PC-3 (cell line): ENCODE measurements around the gene BPI. TPM values are rescaled to one million over a fixed set of nuclear protein-coding genes. Genes with fewer than 3 reads are reported as not detected.

Experiments
- ATAC-seq: fragments of 200-7000 bp; cut with Tn5 transposase; 2 replicates; pipeline ENCODE4 v1.9.1; 2020; ENCODE audit warnings: mild to moderate bottlenecking, moderate library complexity
- BruUV-seq: library from RNA; stranded (reverse); fragments of 400-500 nt; replicated peaks from 2 replicates; lab custom pipeline; 2021; lab: Mats Ljungman, UMichigan
- CTCF ChIA-PET: fragments of 300-600 bp; sonication (Branson Sonifier 250); formaldehyde crosslinking; loops from one replicate; lab custom pipeline; 2022; ENCODE audit warnings: antibody characterized with exemption; lab: Charles Lee
- POLR2A ChIA-PET: fragments of 300-600 bp; sonication (Branson Sonifier 250); formaldehyde crosslinking; loops from one replicate; lab custom pipeline; 2022; ENCODE audit warnings: antibody characterized with exemption; ENCODE audit not compliant: unreplicated experiment; lab: Charles Lee
- DNase-seq: peaks from one replicate; pipeline ENCODE4 v3.0.0-alpha.2; 2015
- H2AFZ ChIP-seq: fragments of 300-600 bp; sonication (generic); 2 replicates; pipeline ENCODE4 v1.6.0; 2016; ENCODE audit warnings: antibody characterized with exemption, low read length
- H3F3A ChIP-seq: fragments of 300-600 bp; sonication (generic); one replicate; pipeline ENCODE4 v1.6.0; 2017; ENCODE audit warnings: antibody characterized with exemption, low read length, control low read depth, mild to moderate bottlenecking; ENCODE audit not compliant: unreplicated experiment
- H3K27ac ChIP-seq: fragments of 300-600 bp; sonication (generic); 2 replicates; pipeline ENCODE4 v1.5.1; 2016; ENCODE audit warnings: mild to moderate bottlenecking, low read length
- H3K27me3 ChIP-seq: fragments of 300-600 bp; sonication (generic); 2 replicates; pipeline ENCODE4 v1.6.1; 2016; ENCODE audit warnings: low read length, mixed read lengths
- H3K36me3 ChIP-seq: fragments of 300-600 bp; sonication (generic); 2 replicates; pipeline ENCODE4 v1.6.1; 2016; ENCODE audit warnings: low read depth, mixed run types, low read length, mixed read lengths
- H3K4me1 ChIP-seq: fragments of 300-600 bp; sonication (generic); 2 replicates; pipeline ENCODE4 v1.5.1; 2016; ENCODE audit warnings: low read length; ENCODE audit not compliant: insufficient read depth
- H3K4me2 ChIP-seq: fragments of 300-600 bp; sonication (generic); 2 replicates; pipeline ENCODE4 v1.6.0; 2016; ENCODE audit warnings: low read length
- H3K4me3 ChIP-seq: fragments of 300-600 bp; sonication (generic); 2 replicates; pipeline ENCODE4 v1.5.1; 2016; ENCODE audit warnings: mild to moderate bottlenecking, low read length, mixed read lengths
- H3K79me2 ChIP-seq: fragments of 300-600 bp; sonication (generic); 2 replicates; pipeline ENCODE4 v1.6.1; 2017; ENCODE audit warnings: low read length, mixed read lengths
- H3K9ac ChIP-seq: fragments of 300-600 bp; sonication (generic); 2 replicates; pipeline ENCODE4 v1.6.0; 2016; ENCODE audit warnings: mild to moderate bottlenecking, low read length
- H3K9me2 ChIP-seq: fragments of 300-600 bp; sonication (generic); replicated peaks from 2 replicates; pipeline ENCODE4 v1.6.1; 2016; ENCODE audit warnings: mixed run types, low read length, mixed read lengths
- H3K9me3 ChIP-seq: fragments of 300-600 bp; sonication (generic); 2 replicates; pipeline ENCODE4 v1.6.1; 2016; ENCODE audit warnings: low read length, mixed read lengths
- H4K20me1 ChIP-seq: fragments of 300-600 bp; sonication (generic); 2 replicates; pipeline ENCODE4 v1.6.1; 2016; ENCODE audit warnings: low read length, mixed read lengths
- EZH2 ChIP-seq: fragments of 300-600 bp; sonication (generic); IDR thresholded peaks from one replicate; pipeline ENCODE4 v1.6.1; 2017; ENCODE audit warnings: antibody characterized with exemption, mild to moderate bottlenecking, low read length; ENCODE audit not compliant: unreplicated experiment
- EZH2phosphoT487 ChIP-seq: fragments of 300-600 bp; sonication (generic); IDR thresholded peaks from 2 replicates; pipeline ENCODE4 v1.6.1; 2018; ENCODE audit warnings: mild to moderate bottlenecking, antibody characterized with exemption, low read length, borderline replicate concordance
- intact Hi-C: fragments of 100-400 bp; cut with micrococcal nuclease; formaldehyde crosslinking; loops from 2 replicates; pipeline ENCODE4 v1.9.0; 2023
- total RNA-seq: library from RNA; depleted of rRNA; stranded (reverse); fragments of >200 nt; gene quantifications from 2 replicates; pipeline ENCODE4 v1.2.3, GENCODE V29; 2014
- TF ChIP-seq, protein P1 (sequence below): fragments of 300-600 bp; sonication (generic); conservative IDR thresholded peaks from 2 replicates; pipeline ENCODE4 v1.5.1; 2017; ENCODE audit warnings: antibody characterized with exemption, low read depth, mild to moderate bottlenecking, low read length

Gene BPI
- total RNA-seq, 1 experiment from 2014 or later = not detected

DNA sequence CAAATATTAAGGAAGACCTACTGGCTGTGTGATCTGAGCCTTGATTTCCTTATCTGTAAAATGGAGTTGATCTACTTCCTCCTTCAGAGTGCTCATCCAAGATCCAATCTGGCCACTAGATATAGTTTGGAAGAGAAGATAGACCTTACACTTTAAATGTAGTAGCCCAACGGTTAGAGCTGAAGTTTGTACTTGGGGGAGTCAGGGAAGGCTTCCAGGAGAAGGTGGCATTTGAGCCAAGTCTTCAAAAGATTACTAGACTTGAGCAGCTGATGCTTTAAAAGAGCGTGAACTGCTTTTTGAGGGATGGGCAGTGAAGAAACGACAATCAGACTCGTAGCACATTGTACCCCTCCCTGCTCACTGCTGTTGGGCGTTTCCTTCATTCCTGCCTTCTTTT, 45.9 kb downstream of the BPI start:
- no peaks in the 10 kb centered on the region for H3K36me3 ChIP-seq
- no peak overlapping the region for H2AFZ ChIP-seq
- ATAC-seq (no peak), DNase-seq (no peak)
- no peaks in the 10 kb centered on the region for H3K27me3 ChIP-seq
- H3K4me1 ChIP-seq = no peaks in the 10 kb centered on the region
- H3K27ac ChIP-seq = no peak overlapping the region
- BruUV-seq = no TSS peak
- ChIA-PET CTCF (no interaction called here), POLR2A (no interaction called here)
- no peak overlapping the region for H3K9ac ChIP-seq
- TF ChIP-seq, protein P1, sequence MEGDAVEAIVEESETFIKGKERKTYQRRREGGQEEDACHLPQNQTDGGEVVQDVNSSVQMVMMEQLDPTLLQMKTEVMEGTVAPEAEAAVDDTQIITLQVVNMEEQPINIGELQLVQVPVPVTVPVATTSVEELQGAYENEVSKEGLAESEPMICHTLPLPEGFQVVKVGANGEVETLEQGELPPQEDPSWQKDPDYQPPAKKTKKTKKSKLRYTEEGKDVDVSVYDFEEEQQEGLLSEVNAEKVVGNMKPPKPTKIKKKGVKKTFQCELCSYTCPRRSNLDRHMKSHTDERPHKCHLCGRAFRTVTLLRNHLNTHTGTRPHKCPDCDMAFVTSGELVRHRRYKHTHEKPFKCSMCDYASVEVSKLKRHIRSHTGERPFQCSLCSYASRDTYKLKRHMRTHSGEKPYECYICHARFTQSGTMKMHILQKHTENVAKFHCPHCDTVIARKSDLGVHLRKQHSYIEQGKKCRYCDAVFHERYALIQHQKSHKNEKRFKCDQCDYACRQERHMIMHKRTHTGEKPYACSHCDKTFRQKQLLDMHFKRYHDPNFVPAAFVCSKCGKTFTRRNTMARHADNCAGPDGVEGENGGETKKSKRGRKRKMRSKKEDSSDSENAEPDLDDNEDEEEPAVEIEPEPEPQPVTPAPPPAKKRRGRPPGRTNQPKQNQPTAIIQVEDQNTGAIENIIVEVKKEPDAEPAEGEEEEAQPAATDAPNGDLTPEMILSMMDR = no peak
- TF ChIP-seq EZH2 (no peak), EZH2phosphoT487 (no peak)
- intact Hi-C loops = no loop called here
- H3K9me2 ChIP-seq = no peaks in the 10 kb centered on the region
- H3F3A ChIP-seq = no peaks in the 10 kb centered on the region
- no peaks in the 10 kb centered on the region for H4K20me1 ChIP-seq
- no peak overlapping the region for H3K4me2 ChIP-seq
- no peaks in the 10 kb centered on the region for H3K9me3 ChIP-seq
- H3K79me2 ChIP-seq = no peaks in the 10 kb centered on the region
- no peak overlapping the region for H3K4me3 ChIP-seq

DNA sequence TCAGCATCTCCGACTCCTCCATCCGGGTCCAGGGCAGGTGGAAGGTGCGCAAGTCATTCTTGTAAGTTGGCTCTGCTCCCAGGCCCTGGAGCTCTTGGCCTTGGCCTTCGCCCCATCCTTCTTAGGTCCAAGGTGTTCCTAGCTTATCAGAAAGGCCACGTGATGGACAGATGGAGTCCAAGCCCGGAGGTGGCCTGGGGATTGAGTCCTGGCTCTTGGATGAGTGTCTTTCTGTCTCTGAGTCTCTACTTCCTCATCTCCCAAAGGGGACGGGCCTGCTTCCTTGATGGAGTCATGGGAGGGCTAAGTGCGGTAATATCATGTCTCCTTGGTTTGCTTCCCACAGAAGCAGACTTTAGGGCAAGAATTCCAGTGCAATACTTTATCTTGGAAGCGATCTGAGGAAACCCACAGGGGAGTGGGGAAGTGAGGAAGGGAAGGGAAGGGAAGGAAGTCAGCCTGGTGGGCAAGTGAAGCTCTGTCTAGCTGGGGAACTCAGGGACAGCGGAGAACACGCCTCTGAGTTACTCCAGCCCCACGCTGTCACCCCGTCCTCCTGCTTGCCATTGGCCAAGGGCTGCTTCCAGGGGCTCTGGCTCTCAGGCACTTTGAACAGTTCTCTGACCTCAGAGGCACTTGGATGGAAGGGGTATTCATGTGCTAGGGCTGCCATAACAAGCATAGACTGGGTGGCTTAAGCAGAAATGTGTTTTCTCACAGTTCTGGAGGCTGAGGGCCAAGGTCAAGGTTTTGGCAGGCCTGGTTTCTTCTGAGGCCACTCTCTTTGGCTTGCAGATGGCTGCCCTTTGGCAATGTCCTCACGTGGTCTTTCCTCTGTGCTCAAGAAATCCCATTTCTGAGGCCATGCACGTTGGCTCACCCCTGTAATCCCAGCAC, 47.2 kb downstream of the BPI start:
- Histone ChIP-seq H3K9ac (no peak overlapping the region), H3K36me3 (no peaks in the 10 kb centered on the region), H4K20me1 (no peaks in the 10 kb centered on the region), H3K4me3 (no peak overlapping the region), H3K4me2 (no peak overlapping the region), H2AFZ (no peak overlapping the region), H3K9me2 (no peaks in the 10 kb centered on the region), H3F3A (no peaks in the 10 kb centered on the region), H3K9me3 (no peaks in the 10 kb centered on the region), H3K4me1 (no peaks in the 10 kb centered on the region), H3K79me2 (no peaks in the 10 kb centered on the region), H3K27ac (no peak overlapping the region), H3K27me3 (no peaks in the 10 kb centered on the region)
- ATAC-seq = no peak
- ChIA-PET CTCF (no interaction called here), POLR2A (no interaction called here)
- no TSS peak for BruUV-seq
- no peak for DNase-seq
- TF ChIP-seq EZH2 = no peak
- TF ChIP-seq, protein P1 = no peak
- intact Hi-C loops = no loop called here

DNA sequence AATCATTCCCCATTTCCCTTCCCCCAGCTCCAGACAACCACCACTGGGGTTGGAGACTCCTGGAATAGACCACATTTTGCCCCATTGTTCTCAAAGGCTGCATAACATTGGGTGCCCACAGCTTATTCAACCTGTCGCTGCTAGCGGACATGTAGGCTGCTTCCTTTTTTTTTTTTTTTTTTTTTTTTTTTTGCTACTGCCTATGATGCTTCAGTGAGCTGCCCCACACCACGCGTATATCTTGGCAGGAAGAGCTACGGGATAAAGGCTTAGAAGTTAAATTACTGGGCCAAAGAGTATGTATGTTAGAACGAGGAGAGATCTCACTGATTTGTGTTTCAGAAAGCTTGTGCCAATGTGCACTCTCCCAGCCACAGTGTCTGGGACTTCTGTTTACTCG, 49.4 kb downstream of the BPI start:
- intact Hi-C loops = no loop called here
- BruUV-seq = no TSS peak

More for the DNA sequence above, 49.4 kb downstream of the BPI start:
- no peaks in the 10 kb centered on the region for H3K79me2 ChIP-seq
- TF ChIP-seq EZH2 (no peak), EZH2phosphoT487 (no peak)
- TF ChIP-seq, protein P1 = no peak
- no peak overlapping the region for H3K4me3 ChIP-seq
- H3K27me3 ChIP-seq = no peaks in the 10 kb centered on the region
- DNase-seq (no peak), ATAC-seq (no peak)
- H3K9ac ChIP-seq = no peak overlapping the region
- no peaks in the 10 kb centered on the region for H3K9me2 ChIP-seq
- no peaks in the 10 kb centered on the region for H4K20me1 ChIP-seq
- H3F3A ChIP-seq = no peaks in the 10 kb centered on the region
- H3K9me3 ChIP-seq = no peaks in the 10 kb centered on the region
- CTCF ChIA-PET = interaction anchor here (0.7 kb wide), 1 partner anchor 113 kb away, joined by 16 read pairs; no protein-coding TSS in a partner anchor
- POLR2A ChIA-PET = no interaction called here
- H3K36me3 ChIP-seq = no peaks in the 10 kb centered on the region
- H3K4me2 ChIP-seq = no peak overlapping the region
- no peak overlapping the region for H2AFZ ChIP-seq
- H3K4me1 ChIP-seq = peaks cover 10% of the 10 kb centered on the region
- H3K27ac ChIP-seq = no peak overlapping the region
